Measurements from ENCODE around the gene RNF150.

RNF150 gene

GRCh38 chr4:141021397-141022110 lies 111.7 kb downstream of the RNF150 start:
- FAIRE-seq, result no peak

GRCh38 chr4:141020801-141021261 lies 112.4 kb downstream of the RNF150 start:
- FAIRE-seq, result peak; percentile 74

GRCh38 chr4:141019768-141020167 lies 113.5 kb downstream of the RNF150 start:
- FAIRE-seq, result no peak

GRCh38 chr4:141016117-141016798 lies 117.0 kb downstream of the RNF150 start:
- no peak for FAIRE-seq

- FAIRE-seq, result no peak
Measured at GRCh38 chr4:141013899-141014298, 119.4 kb downstream of the RNF150 start.

- no peak for FAIRE-seq
Measured at GRCh38 chr4:141011901-141012315, 121.4 kb downstream of the RNF150 start.

- no peak for FAIRE-seq
Measured at GRCh38 chr4:141009931-141010330, 123.3 kb downstream of the RNF150 start.

GRCh38 chr4:141009129-141009528 lies 124.1 kb downstream of the RNF150 start:
- FAIRE-seq, result no peak

GRCh38 chr4:141006242-141006802 lies 126.9 kb downstream of the RNF150 start:
- peak; percentile 35 for FAIRE-seq

- FAIRE-seq, result no peak
Measured at GRCh38 chr4:141004823-141005222, 128.4 kb downstream of the RNF150 start.

- FAIRE-seq, result no peak
Measured at GRCh38 chr4:141003193-141003592, 130.1 kb downstream of the RNF150 start.

GRCh38 chr4:141002323-141002805 lies 130.9 kb downstream of the RNF150 start:
- FAIRE-seq, result no peak

GRCh38 chr4:140996766-140997165 lies 136.5 kb downstream of the RNF150 start:
- FAIRE-seq, result no peak

GRCh38 chr4:140995058-140995457 lies 138.2 kb downstream of the RNF150 start:
- FAIRE-seq, result no peak

- no peak for FAIRE-seq
Measured at GRCh38 chr4:140994015-140994414, 139.3 kb downstream of the RNF150 start.

- FAIRE-seq, result no peak
Measured at GRCh38 chr4:140993370-140993769, 139.9 kb downstream of the RNF150 start.

GRCh38 chr4:140989944-140990343 lies 143.3 kb downstream of the RNF150 start:
- FAIRE-seq, result no peak

- FAIRE-seq, result no peak
Measured at GRCh38 chr4:140986045-140986444, 147.2 kb downstream of the RNF150 start.

GRCh38 chr4:140982613-140983340 lies 150.5 kb downstream of the RNF150 start:
- FAIRE-seq, result no peak

- no peak for FAIRE-seq
Measured at GRCh38 chr4:140980426-140981200, 152.7 kb downstream of the RNF150 start.

- FAIRE-seq, result no peak
Measured at GRCh38 chr4:140976768-140977167, 156.5 kb downstream of the RNF150 start.

All from endometrium (tissue), 2 donors.